ENCODE measurements around the gene CHRM4.

- TF ChIP-seq EZH2 (IDR thresholded peaks at IDR 0.05) (no peak), POLR2AphosphoS5 (IDR thresholded peaks at IDR 0.05; ENCODE audit: borderline replicate concordance, low read depth, low read length) (no peak)
Measured at GRCh38 chr11:46408407-46408986, 16.9 kb upstream of the CHRM4 start.

Measured in SK-N-MC (cell line).